Esophagus squamous epithelium (tissue), 5 donors: Measurements from ENCODE around the gene WRAP73. TPM values are rescaled to one million over a fixed set of nuclear protein-coding genes. Genes with fewer than 3 reads are reported as not detected.

ENCODE experiments used
- DNase-seq: peaks from one replicate; lab custom pipeline; 2025; lab: John Stamatoyannopoulos, UW
- H3K27ac ChIP-seq, 4 donors: fragments of 200-600 bp; sonication (generic); one replicate each; pipeline ENCODE4 v1.5.1; 2016 to 2019; ENCODE audit warnings: mild to moderate bottlenecking in 1 of 4
- H3K27me3 ChIP-seq, 4 donors: fragments of 200-600 bp; sonication (generic); 1 replicate in 3 of 4; 2 replicates in 1 of 4; pipeline versions ENCODE4 v1.5.1 to v1.6.0; 2017 to 2021; ENCODE audit warnings: antibody characterized with exemption in 1 of 4
- H3K36me3 ChIP-seq, 3 donors: fragments of 200-600 bp; sonication (generic); one replicate each; pipeline ENCODE4 v1.5.1; 2016 to 2019
- H3K4me1 ChIP-seq, 3 donors: fragments of 200-600 bp; sonication (generic); one replicate each; pipeline ENCODE4 v1.5.1; 2017 to 2019
- H3K4me3 ChIP-seq, 4 donors: fragments of 200-600 bp; sonication (generic); 1 replicate in 3 of 4; 2 replicates in 1 of 4; pipeline ENCODE4 v1.5.1; 2016 to 2019; ENCODE audit warnings: mild to moderate bottlenecking in 2 of 4, moderate library complexity in 1 of 4
- H3K9me3 ChIP-seq, 3 donors: fragments of 200-600 bp; sonication (generic); one replicate each; pipeline ENCODE4 v1.5.1; 2016 to 2019
- POLR2A ChIP-seq, 4 donors: fragments of 450-650 bp; IDR thresholded peaks; one replicate each; pipeline ENCODE4 v1.6.1; 2017; ENCODE audit warnings: antibody characterized with exemption in 4 of 4, mild to moderate bottlenecking in 4 of 4, moderate library complexity in 3 of 4
- WGBS, 2 donors: methylation state at CpG; one replicate each; pipeline ENCODE4 v1.1.5; 2018; 5-methylcytosine and 5-hydroxymethylcytosine counted together
- intact Hi-C: fragments of 100-400 bp; cut with DNase I; formaldehyde crosslinking; loops from one replicate; pipeline ENCODE4 v1.15.0; 2022
- total RNA-seq, 4 donors: library from RNA; depleted of rRNA; stranded (reverse); fragments of >200 nt; gene quantifications; one replicate each; pipeline ENCODE4 v1.1.0, GENCODE V29; 2016
- TF ChIP-seq, protein P1 (sequence below), 6 experiments: fragments of 450-650 bp in 4 of 6; fragments of 200-600 bp in 2 of 6; sonication (generic) in 2 of 6; IDR thresholded peaks; one replicate each; pipeline ENCODE4 v1.5.1; 2016 to 2019; ENCODE audit warnings: antibody characterized with exemption in 6 of 6, mild to moderate bottlenecking in 4 of 6, moderate library complexity in 4 of 6
- donor health status: DM: yes; HTN: yes; CAD: no.

The WRAP73 gene
- total RNA-seq, 4 donors from 2014 or later = 7.6 to 17.2 (median 11.8) TPM

DNA sequence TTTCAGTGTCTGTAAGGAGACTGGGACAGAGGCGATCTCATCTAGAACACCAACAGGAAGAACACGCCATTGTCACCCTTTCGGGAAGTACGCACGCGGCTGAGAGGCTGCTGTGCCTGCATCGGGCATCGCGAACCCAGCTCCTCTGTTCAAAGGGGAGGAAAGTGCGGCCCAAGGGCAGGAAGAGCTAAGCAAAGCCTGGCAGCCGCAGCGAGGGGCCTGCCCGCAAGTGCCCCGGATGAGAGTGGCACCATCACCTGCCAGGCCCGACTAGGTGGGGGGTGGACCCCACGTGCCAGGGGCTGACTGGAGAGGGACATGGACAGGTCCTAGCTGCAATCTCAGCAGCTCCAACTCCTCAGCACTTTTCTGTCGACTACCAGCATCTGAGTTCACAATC lies 17.6 kb downstream of the WRAP73 start:
- no peak for DNase-seq
- intact Hi-C loops = no loop called here
- peaks cover 8 to 25% (median 13%) of the 10 kb centered on the region in 3 donors for H3K4me1 ChIP-seq
- no peaks in the 10 kb centered on the region for H3K9me3 ChIP-seq
- WGBS, 2 donors = 84 to 85% methylated on average over 12 of the region's 17 CpGs
- TF ChIP-seq, protein P1, sequence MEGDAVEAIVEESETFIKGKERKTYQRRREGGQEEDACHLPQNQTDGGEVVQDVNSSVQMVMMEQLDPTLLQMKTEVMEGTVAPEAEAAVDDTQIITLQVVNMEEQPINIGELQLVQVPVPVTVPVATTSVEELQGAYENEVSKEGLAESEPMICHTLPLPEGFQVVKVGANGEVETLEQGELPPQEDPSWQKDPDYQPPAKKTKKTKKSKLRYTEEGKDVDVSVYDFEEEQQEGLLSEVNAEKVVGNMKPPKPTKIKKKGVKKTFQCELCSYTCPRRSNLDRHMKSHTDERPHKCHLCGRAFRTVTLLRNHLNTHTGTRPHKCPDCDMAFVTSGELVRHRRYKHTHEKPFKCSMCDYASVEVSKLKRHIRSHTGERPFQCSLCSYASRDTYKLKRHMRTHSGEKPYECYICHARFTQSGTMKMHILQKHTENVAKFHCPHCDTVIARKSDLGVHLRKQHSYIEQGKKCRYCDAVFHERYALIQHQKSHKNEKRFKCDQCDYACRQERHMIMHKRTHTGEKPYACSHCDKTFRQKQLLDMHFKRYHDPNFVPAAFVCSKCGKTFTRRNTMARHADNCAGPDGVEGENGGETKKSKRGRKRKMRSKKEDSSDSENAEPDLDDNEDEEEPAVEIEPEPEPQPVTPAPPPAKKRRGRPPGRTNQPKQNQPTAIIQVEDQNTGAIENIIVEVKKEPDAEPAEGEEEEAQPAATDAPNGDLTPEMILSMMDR (IDR thresholded peaks at IDR 0.05) = no peak
- TF ChIP-seq POLR2A (IDR thresholded peaks at IDR 0.05) = no peak
- H3K27me3 ChIP-seq = no peaks in the 10 kb centered on the region
- H3K27ac ChIP-seq = peak overlapping the region; percentile 0 to 77 (median 44)
- H3K36me3 ChIP-seq = peaks cover 29 to 100% (median 31%) of the 10 kb centered on the region in 3 donors
- H3K4me3 ChIP-seq = no peak overlapping the region

DNA sequence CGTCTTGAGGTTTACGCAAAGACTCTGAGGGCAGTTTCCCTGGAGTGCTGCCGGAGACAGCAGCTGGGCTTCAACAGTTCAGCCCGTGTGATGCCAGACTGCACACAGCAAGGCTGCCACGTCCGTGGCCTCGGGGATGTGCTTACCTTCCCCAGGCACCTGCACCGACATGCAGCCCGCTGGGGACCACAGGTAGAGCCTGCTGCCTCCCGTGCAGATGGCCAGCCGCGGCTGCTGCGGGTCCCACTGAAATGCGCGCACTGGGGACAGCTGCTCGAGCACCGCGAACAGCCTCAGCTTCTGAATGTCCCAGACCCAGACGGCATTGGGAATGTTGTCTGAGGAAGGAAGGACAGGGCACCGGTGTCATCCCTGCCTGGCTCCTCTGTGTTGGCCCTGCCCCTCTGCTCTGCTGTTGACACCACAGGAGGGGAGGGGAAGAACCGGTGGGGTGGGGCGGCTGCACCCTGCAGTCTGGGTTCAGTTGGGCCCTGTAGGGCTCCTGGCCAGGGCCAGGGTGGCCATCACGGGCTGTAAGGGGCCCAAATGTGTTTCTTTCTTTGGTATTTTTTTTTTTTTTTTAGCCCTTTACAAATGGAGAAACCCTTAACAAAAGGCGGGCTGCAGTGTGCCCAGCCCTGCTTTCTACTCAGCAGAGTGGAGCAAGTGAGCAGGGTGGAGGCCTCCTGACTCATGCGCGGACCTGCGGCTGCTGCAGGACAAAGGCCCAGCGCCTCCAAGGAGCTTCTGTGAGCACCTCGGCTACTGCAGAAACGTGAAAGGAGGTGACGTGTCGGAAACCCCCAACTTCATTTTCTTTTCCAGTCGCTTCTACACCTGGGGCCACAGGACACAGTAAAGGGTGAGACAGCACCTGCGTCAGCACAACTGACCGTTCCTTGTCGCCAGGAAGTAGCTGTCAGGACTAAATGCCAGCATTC lies 18.3 kb downstream of the WRAP73 start:
- Histone ChIP-seq H3K27me3 (no peaks in the 10 kb centered on the region), H3K9me3 (no peaks in the 10 kb centered on the region), H3K4me1 (peaks cover 8 to 26% (median 13%) of the 10 kb centered on the region in 3 donors), H3K36me3 (peaks cover 24 to 100% (median 32%) of the 10 kb centered on the region in 3 donors), H3K4me3 (no peak overlapping the region), H3K27ac (peak overlapping the region; percentile 26 to 77 (median 62))
- no peak for DNase-seq
- intact Hi-C loops = no loop called here
- 46 to 61% methylated on average over 15 to 18 of the region's 36 CpGs for WGBS, 2 donors
- TF ChIP-seq, protein P1 (IDR thresholded peaks at IDR 0.05) = no peak
- no peak for TF ChIP-seq POLR2A (IDR thresholded peaks at IDR 0.05)

DNA sequence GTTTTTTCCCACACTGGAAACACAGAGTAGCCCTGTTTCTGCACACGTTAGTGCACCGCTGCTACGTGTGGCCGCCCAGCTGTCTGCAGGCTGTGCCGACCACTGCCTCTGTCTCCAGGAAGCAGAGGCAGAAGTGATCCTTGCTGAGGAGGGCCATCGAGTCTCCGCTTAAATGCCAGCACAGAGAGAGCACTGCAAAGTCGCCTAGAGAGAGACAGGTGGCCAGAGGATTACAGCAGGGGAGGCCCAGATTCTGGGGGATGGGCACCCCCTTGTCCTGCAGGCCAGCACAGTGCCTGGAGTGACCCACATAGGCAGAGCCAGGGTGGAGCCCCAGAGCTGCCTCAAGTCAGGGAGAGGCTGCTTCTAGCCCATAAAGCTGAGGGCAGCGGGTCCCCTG lies 19.0 kb downstream of the WRAP73 start:
- Histone ChIP-seq H3K27me3 (no peaks in the 10 kb centered on the region), H3K27ac (peak overlapping the region in 3 of 4 donors; percentile 61 to 77 (median 63)), H3K4me3 (no peak overlapping the region), H3K9me3 (no peaks in the 10 kb centered on the region), H3K36me3 (peaks cover 20 to 96% (median 26%) of the 10 kb centered on the region in 3 donors), H3K4me1 (peaks cover 11 to 33% (median 15%) of the 10 kb centered on the region in 3 donors)
- intact Hi-C loops = no loop called here
- no peak for DNase-seq
- WGBS, 2 donors = 80% methylated on average over 2 to 8 of the region's 9 CpGs
- TF ChIP-seq POLR2A (IDR thresholded peaks at IDR 0.05) = no peak
- TF ChIP-seq, protein P1 (IDR thresholded peaks at IDR 0.05) = no peak

DNA sequence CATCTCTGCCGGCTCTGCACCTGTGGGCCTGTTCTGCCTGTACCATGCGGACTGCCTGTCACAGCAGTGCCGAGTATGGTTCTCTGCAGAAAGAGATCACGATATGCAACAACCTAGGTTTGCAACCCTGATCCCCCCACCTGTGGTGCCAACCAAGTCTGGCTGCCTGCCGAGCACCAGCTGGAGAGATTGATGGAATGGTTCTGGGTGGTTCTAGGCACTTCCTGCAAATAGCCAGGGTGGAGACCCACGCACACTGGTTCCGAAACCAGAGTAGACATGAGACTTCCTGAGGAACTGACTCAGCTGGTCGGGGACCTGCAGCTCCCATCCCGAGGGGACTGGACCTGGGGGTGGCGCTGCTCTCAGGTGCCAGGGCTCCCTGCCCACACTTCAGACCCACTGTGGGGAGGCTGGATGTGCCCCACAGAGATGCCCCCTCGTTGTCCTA lies 19.7 kb downstream of the WRAP73 start:
- intact Hi-C loops = no loop called here
- Histone ChIP-seq H3K4me1 (peaks cover 18 to 40% (median 20%) of the 10 kb centered on the region in 3 donors), H3K36me3 (peaks cover 20 to 89% (median 23%) of the 10 kb centered on the region in 3 donors), H3K9me3 (no peaks in the 10 kb centered on the region), H3K4me3 (no peak overlapping the region), H3K27ac (no peak overlapping the region), H3K27me3 (no peaks in the 10 kb centered on the region)
- 73 to 81% methylated on average over 4 of the region's 11 CpGs for WGBS, 2 donors
- TF ChIP-seq POLR2A (IDR thresholded peaks at IDR 0.05) = no peak
- TF ChIP-seq, protein P1 (IDR thresholded peaks at IDR 0.05) = no peak
- no peak for DNase-seq
